Peyer's patch (tissue), 4 donors: ENCODE data around the gene FOXJ2. TPM values are rescaled to one million over a fixed set of nuclear protein-coding genes. Genes with fewer than 3 reads are reported as not detected.
A peak's percentile ranks its signal among the peaks of the same experiment; 100 is the strongest.
"Not testable (repeated sequence)": the region's sequence is repeated elsewhere in the genome, so short reads cannot be mapped to it uniquely, and the experiment has no call there.

Source experiments
- DNase-seq, 3 donors: peaks; one replicate each; pipeline ENCODE4 v3.0.0-alpha.2; 2017 to 2019
- H3K27ac ChIP-seq, 4 donors: fragments of 200-600 bp; sonication (generic); one replicate each; pipeline ENCODE4 v1.5.1; 2016 to 2019
- H3K27me3 ChIP-seq, 2 donors: fragments of 200-600 bp; sonication (generic); one replicate each; pipeline ENCODE4 v1.5.1; 2019
- H3K36me3 ChIP-seq, 3 donors: fragments of 200-600 bp; sonication (generic); one replicate each; pipeline ENCODE4 v1.5.1; 2016 to 2019
- H3K4me1 ChIP-seq, 4 donors: fragments of 200-600 bp; sonication (generic); one replicate each; pipeline ENCODE4 v1.5.1; 2016 to 2019
- H3K4me3 ChIP-seq, 4 donors: fragments of 200-600 bp; sonication (generic); 1 replicate in 3 of 4; 2 replicates in 1 of 4; pipeline ENCODE4 v1.5.1; 2016 to 2019; ENCODE audit warnings: mild to moderate bottlenecking in 1 of 4
- H3K9me3 ChIP-seq, 4 donors: fragments of 200-600 bp; sonication (generic); one replicate each; pipeline ENCODE4 v1.5.1; 2016 to 2019; ENCODE audit warnings: mild to moderate bottlenecking in 1 of 4
- CTCF ChIP-seq, 6 experiments: fragments of 450-650 bp in 4 of 6; fragments of 200-600 bp in 2 of 6; sonication (generic) in 1 of 6; IDR thresholded peaks; one replicate each; pipeline ENCODE4 v1.5.1; 2017 to 2019; ENCODE audit warnings: antibody characterized with exemption in 6 of 6, mild to moderate bottlenecking in 3 of 6, moderate library complexity in 1 of 6
- POLR2A ChIP-seq, 2 donors: fragments of 450-650 bp; IDR thresholded peaks; one replicate each; pipeline ENCODE4 v1.5.1; 2017; ENCODE audit warnings: antibody characterized with exemption in 2 of 2, mild to moderate bottlenecking in 2 of 2, moderate library complexity in 2 of 2
- total RNA-seq, 4 donors: library from RNA; depleted of rRNA; stranded (reverse); fragments of >200 nt; gene quantifications; one replicate each; pipeline ENCODE4 v1.1.0, GENCODE V29; 2016

FOXJ2 gene
- total RNA-seq, 4 donors from 2014 or later, result 9.6 to 16.5 (median 13.9) TPM

- Histone ChIP-seq H3K4me1 (no peaks in the 10 kb centered on the region), H3K27me3 (no peaks in the 10 kb centered on the region), H3K9me3 (no peaks in the 10 kb centered on the region), H3K4me3 (no peak overlapping the region), H3K36me3 (no peaks in the 10 kb centered on the region), H3K27ac (no peak overlapping the region)
- TF ChIP-seq POLR2A (IDR thresholded peaks at IDR 0.05) (no peak), CTCF (IDR thresholded peaks at IDR 0.05) (no peak)
- DNase-seq, result no peak
These were observed 4.7 kb upstream of the FOXJ2 start for GRCh38 chr12:8027856-8028255.

- H3K27ac ChIP-seq, result no peak overlapping the region
- H3K4me1 ChIP-seq, result peaks cover 0 to under 1% (median 0%) of the 10 kb centered on the region in 4 donors
- no peak overlapping the region for H3K4me3 ChIP-seq
- no peak for TF ChIP-seq POLR2A (IDR thresholded peaks at IDR 0.05)
- TF ChIP-seq CTCF (IDR thresholded peaks at IDR 0.05), result no peak
- no peak for DNase-seq
- H3K36me3 ChIP-seq, result no peaks in the 10 kb centered on the region
- no peaks in the 10 kb centered on the region for H3K9me3 ChIP-seq
- no peaks in the 10 kb centered on the region for H3K27me3 ChIP-seq
These were observed 4.2 kb upstream of the FOXJ2 start for GRCh38 chr12:8028267-8028666.

GRCh38 chr12:8030189-8030588 is 2.3 kb upstream of the FOXJ2 start:
- Histone ChIP-seq H3K4me3 (no peak overlapping the region), H3K9me3 (no peaks in the 10 kb centered on the region), H3K27ac (no peak overlapping the region), H3K4me1 (peaks cover 0 to 20% (median 9%) of the 10 kb centered on the region in 4 donors), H3K36me3 (no peaks in the 10 kb centered on the region), H3K27me3 (no peaks in the 10 kb centered on the region)
- no peak for DNase-seq
- TF ChIP-seq CTCF (IDR thresholded peaks at IDR 0.05), result no peak
- TF ChIP-seq POLR2A (IDR thresholded peaks at IDR 0.05), result no peak

GRCh38 chr12:8031017-8031416 is 1.5 kb upstream of the FOXJ2 start:
- H3K4me3 ChIP-seq, result not testable (repeated sequence)

GRCh38 chr12:8031872-8032241 is 659 bp upstream of the FOXJ2 start:
- Histone ChIP-seq H3K27me3 (no peaks in the 10 kb centered on the region), H3K4me3 (peak overlapping the region; percentile 87 to 95 (median 91)), H3K27ac (peak overlapping the region; percentile 88 to 94 (median 94)), H3K36me3 (no peaks in the 10 kb centered on the region), H3K9me3 (no peaks in the 10 kb centered on the region), H3K4me1 (peaks cover 0 to 29% (median 9%) of the 10 kb centered on the region in 4 donors)
- DNase-seq, result no peak
- TF ChIP-seq CTCF (IDR thresholded peaks at IDR 0.05), result no peak
- no peak for TF ChIP-seq POLR2A (IDR thresholded peaks at IDR 0.05)

More at GRCh38 chr12:8031017-8031416, 1.5 kb upstream of the FOXJ2 start:
- not testable (repeated sequence) for H3K36me3 ChIP-seq, H3K9me3 ChIP-seq, DNase-seq, H3K27ac ChIP-seq, H3K27me3 ChIP-seq
- peaks cover 0 to 28% (median 9%) of the 10 kb centered on the region in 4 donors for H3K4me1 ChIP-seq

- Histone ChIP-seq H3K4me1 (peaks cover 0 to 41% (median 17%) of the 10 kb centered on the region in 4 donors), H3K36me3 (no peaks in the 10 kb centered on the region), H3K4me3 (peak overlapping the region; percentile 87 to 95 (median 91)), H3K27ac (peak overlapping the region; percentile 88 to 94 (median 94)), H3K27me3 (no peaks in the 10 kb centered on the region), H3K9me3 (no peaks in the 10 kb centered on the region)
- TF ChIP-seq POLR2A (IDR thresholded peaks at IDR 0.05), result no peak
- no peak for TF ChIP-seq CTCF (IDR thresholded peaks at IDR 0.05)
- peak in 2 of 3 donors; percentile 72 to 73 for DNase-seq
These were observed 883 bp downstream of the FOXJ2 start for GRCh38 chr12:8033153-8034044.
